GM12873 (cell line): ENCODE results near the gene SPATA19.

Source experiments
- TF ChIP-seq, protein P1 (sequence below): IDR thresholded peaks from 2 replicates; pipeline ENCODE4 v1.5.1; 2012; ENCODE audit warnings: low read depth, mild to moderate bottlenecking, moderate library complexity, low read length, control low read depth; ENCODE audit not compliant: insufficient read depth; ENCODE audit errors: missing control alignments

Gene SPATA19

DNA sequence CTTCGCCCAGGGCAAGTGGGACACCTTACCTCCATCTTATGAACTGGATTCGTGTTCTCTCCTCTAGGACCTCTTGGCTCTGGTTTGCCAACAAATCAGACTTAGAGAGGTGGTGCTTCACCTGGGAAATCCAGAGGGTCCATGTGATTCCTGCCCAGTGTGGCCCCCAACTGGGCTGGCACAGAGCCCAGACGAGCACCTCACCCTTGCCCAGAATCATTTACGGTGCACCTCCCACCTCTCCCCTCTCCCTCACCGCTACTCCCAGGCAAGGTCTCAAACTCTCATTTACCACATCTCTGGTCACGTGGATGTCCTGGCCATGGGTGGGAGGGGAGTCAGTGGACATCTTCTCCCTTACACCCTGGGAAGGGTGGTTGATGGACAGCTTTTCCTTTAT is 1.1 kb downstream of the SPATA19 start:
- TF ChIP-seq, protein P1, sequence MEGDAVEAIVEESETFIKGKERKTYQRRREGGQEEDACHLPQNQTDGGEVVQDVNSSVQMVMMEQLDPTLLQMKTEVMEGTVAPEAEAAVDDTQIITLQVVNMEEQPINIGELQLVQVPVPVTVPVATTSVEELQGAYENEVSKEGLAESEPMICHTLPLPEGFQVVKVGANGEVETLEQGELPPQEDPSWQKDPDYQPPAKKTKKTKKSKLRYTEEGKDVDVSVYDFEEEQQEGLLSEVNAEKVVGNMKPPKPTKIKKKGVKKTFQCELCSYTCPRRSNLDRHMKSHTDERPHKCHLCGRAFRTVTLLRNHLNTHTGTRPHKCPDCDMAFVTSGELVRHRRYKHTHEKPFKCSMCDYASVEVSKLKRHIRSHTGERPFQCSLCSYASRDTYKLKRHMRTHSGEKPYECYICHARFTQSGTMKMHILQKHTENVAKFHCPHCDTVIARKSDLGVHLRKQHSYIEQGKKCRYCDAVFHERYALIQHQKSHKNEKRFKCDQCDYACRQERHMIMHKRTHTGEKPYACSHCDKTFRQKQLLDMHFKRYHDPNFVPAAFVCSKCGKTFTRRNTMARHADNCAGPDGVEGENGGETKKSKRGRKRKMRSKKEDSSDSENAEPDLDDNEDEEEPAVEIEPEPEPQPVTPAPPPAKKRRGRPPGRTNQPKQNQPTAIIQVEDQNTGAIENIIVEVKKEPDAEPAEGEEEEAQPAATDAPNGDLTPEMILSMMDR: no peak

DNA sequence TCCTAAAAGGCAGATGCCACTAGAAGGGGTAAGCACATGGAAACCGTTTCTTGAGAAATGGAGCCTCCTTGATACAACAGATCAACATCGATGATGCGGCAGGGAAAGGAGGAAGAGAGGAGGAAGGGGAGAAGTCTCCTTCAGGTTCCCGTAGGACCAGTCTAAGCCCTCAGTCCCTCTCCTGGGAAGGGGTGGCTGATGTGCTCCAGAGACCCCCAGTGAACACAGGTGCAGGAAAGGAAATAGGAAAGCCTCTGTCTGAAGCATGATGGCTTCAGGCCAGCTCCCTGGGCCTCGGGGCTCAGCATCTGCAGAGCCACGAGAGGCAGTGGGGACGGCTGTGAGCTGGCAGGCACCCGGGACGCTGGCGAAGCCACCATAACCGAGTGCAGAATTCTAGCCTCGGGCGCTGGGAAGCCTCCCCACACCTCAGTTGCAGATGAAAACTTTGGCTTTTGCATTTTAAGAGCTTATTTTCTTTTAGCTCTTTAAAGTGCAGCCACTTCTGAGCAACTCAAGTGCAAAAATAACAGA is 1.8 kb downstream of the SPATA19 start:
- TF ChIP-seq, protein P1: no peak

GRCh38 chr11:133842730-133843129 is 2.6 kb downstream of the SPATA19 start:
- TF ChIP-seq, protein P1: no peak

GRCh38 chr11:133842053-133842452 is 3.3 kb downstream of the SPATA19 start:
- TF ChIP-seq, protein P1: no peak

DNA sequence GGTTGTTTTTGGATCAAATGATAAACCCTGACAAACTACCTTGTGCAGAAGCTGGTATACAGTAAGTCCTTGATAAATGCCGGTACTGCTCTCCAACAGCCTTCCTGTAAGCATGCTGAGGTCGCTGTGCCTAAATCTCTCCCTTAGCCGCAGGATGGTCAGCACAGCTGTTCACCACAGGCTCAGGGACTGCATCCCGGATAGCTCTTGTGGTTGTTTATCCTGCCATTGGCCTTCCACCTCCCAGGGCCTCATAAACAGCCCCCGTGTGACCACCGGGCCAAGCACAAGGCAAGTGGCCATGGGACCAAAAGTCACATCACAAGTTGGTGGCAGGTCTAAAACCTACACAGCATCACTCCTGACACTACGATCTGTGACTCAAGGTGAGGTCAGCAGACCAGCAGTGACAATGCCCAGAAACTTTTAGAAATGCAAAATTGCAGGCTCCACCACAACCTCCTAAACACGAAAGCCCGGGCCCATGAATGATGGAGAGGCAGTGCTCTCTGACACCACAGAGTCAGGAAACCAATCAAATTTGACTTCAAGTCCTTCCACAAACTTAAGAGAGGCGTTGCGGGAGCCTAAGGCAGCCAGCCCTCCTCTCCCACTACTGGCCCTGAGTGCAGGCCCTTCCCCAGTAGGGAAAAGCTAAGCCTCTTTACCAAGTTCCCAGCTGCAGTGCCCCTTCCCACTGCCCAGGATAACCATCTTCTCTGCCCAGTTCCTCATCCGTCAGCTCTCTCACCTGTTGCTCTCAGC is 3.9 kb downstream of the SPATA19 start:
- TF ChIP-seq, protein P1: no peak

GRCh38 chr11:133840479-133840941 is 4.8 kb downstream of the SPATA19 start:
- TF ChIP-seq, protein P1: no peak

DNA sequence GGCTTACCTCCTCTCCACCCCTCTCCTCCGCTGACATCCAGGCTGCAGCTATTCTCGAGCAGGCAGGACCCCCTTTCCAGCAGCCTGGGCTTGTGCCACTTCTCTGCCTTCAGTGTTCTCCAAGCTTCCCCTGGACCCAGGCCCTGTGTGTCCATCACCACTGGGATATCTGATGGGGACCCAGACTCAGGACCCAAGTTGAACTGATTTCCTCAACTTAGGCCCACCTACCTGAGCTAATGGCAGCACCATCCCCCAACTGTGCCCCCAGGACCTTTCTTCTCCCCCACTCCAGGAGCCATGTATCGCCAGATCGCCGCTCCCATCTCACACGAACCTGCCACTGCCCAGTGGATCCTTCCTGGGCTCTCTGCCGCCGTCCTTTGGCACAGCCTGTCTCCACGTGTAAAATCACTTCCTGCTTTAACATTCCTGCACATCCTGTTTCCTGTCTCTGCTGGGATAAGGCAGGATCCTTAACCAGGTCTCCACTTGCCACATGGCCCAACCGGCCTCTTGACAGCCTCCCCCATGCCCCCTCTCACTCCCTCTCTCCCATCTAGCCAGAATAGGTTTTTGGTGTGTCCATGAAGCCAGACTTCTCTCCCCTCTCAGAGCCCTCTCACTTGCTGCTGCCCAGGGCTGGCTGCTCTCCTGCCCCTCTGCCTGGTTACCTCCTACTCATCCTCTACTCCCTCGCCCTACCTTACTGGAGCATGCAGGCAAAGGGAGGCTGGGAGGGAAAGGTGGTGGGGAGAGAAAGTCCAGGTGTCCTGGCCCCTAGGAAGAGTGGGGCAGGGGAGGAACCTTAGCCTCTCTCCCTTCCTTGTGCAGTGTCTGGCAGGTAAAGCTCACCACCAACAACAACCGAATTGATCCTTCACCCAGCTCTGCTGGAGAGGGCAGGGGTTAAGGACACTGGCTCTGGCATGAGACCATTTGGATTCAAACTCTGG is 9.4 kb downstream of the SPATA19 start:
- TF ChIP-seq, protein P1: no peak
